Muscle layer of duodenum (tissue), 2 donors: Measurements from ENCODE around the gene NDUFV1.

Experiments used
- H3K27ac ChIP-seq: one replicate; pipeline ENCODE4 v1.7.0; 2013; ENCODE audit warnings: mild to moderate bottlenecking, low read length
- H3K27me3 ChIP-seq: one replicate; pipeline ENCODE4 v1.7.0; 2013; ENCODE audit warnings: low read depth, mild to moderate bottlenecking, control low read depth, low read length
- H3K36me3 ChIP-seq, 2 donors: one replicate each; pipeline ENCODE4 v1.7.0; 2013; ENCODE audit warnings: low read length in 2 of 2, control low read depth in 1 of 2, mild to moderate bottlenecking in 1 of 2; ENCODE audit not compliant: insufficient read depth in 2 of 2, control insufficient read depth in 1 of 2
- H3K4me1 ChIP-seq, 2 donors: one replicate each; pipeline ENCODE4 v1.7.0; 2013; ENCODE audit warnings: low read length in 2 of 2, mild to moderate bottlenecking in 2 of 2, control low read depth in 1 of 2, moderate library complexity in 1 of 2; ENCODE audit not compliant: insufficient read depth in 2 of 2, control insufficient read depth in 1 of 2
- H3K4me3 ChIP-seq, 2 donors: one replicate each; pipeline ENCODE4 v1.7.0; 2013; ENCODE audit warnings: low read length in 2 of 2, low read depth in 1 of 2, mild to moderate bottlenecking in 1 of 2
- H3K9me3 ChIP-seq, 2 donors: one replicate each; pipeline ENCODE4 v1.7.0; 2013; ENCODE audit warnings: low read length in 2 of 2, control low read depth in 1 of 2, mild to moderate bottlenecking in 1 of 2; ENCODE audit not compliant: control insufficient read depth in 1 of 2
- donor health status: healthy.

The NDUFV1 gene

DNA sequence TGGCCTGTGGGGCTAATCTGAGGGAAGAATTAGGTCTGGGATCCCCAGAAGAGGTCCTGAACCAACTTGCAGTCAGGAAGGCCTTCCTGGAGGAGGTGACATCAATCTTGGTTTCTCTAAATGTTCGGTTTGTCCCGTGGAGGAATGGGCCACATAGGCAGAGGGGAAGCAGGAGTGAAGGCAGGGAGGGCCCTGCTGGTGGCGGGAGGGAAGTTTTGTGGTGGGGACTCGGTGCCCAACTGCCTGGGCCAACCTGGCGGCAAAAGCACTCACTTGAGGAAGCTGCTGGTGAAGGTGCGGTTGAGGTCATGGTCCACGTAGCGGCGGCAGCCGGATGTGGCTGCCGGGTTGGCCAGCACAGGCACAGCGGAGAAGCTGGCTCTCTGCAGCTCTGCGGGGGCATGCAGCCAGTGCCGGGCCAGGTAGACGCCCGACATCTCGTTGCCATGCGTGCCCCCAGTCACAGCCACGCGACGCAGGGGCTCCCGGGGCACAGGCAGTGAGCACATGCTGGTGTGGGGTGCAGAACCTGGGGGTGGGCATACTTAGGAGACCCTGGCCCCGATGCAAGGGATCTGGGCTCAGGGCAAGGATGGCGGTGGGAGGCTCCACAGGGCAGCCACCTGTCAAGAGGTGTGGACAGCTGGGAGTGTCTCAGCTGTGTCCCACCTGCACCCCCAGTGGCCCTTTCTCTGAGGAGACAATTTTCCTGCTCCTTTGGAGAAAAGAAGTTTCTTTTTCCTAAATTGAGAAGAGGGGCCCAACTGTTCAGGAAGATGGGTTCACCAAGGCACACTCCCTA, 40.0 kb downstream of the NDUFV1 start:
- Histone ChIP-seq H3K27ac (no peak overlapping the region), H3K36me3 (no peaks in the 10 kb centered on the region), H3K4me1 (no peaks in the 10 kb centered on the region), H3K27me3 (no peaks in the 10 kb centered on the region), H3K9me3 (no peaks in the 10 kb centered on the region), H3K4me3 (no peak overlapping the region)

DNA sequence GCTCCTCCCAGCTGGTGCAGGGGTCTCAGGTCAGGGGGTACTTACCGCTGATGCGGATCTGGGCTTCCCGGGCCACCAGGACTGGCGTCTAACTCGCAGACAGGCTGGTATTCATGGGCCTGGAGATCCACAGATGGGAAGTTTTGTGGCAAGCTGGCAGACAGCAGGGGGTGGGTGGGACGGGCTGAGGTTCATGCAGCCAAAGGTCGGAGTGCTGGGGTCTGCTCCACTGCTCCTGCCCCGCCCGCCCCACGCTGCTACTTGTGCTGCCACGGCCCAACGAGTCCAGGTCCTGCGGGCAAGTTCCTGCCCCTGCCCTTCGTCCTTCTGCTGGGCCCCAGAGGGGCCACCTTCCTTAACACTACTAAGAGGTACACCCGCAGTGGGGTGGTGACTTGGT, 40.7 kb downstream of the NDUFV1 start:
- Histone ChIP-seq H3K27me3 (no peaks in the 10 kb centered on the region), H3K36me3 (no peaks in the 10 kb centered on the region), H3K27ac (no peak overlapping the region), H3K4me1 (no peaks in the 10 kb centered on the region), H3K4me3 (no peak overlapping the region), H3K9me3 (no peaks in the 10 kb centered on the region)

DNA sequence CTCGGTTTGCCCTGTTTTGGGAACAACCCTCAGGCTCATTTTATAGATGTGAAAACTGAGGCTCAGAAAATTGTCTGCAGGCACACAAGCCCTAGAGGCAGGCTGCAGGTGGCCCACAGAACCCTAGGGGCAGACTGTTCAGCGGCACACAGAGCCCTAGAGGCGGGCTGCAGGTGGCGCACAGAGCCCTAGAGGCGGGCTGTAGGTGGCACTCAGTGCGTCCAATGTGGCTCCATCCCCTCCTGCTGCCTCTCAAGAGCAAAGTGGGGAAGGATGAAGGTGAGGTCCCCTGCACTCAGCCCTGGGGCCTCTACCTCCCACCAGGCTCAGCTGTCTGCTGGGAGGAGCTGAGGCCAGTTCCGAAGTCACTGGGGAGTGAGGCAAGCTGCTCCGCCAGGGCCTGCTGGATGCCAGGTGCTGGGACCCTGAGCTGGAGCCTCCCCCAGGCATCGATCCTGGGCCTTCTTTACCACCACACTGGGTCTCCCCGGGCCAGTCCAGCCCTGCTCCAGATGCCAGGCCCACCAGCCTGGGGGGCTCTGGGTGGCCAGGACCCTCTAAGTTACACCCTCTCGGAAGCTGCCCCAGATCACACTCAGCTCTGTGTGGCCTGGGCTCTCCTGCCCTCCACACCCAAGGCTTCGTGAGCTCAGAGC, 41.5 kb downstream of the NDUFV1 start:
- Histone ChIP-seq H3K36me3 (no peaks in the 10 kb centered on the region), H3K27me3 (no peaks in the 10 kb centered on the region), H3K9me3 (no peaks in the 10 kb centered on the region), H3K27ac (no peak overlapping the region), H3K4me3 (no peak overlapping the region), H3K4me1 (no peaks in the 10 kb centered on the region)

DNA sequence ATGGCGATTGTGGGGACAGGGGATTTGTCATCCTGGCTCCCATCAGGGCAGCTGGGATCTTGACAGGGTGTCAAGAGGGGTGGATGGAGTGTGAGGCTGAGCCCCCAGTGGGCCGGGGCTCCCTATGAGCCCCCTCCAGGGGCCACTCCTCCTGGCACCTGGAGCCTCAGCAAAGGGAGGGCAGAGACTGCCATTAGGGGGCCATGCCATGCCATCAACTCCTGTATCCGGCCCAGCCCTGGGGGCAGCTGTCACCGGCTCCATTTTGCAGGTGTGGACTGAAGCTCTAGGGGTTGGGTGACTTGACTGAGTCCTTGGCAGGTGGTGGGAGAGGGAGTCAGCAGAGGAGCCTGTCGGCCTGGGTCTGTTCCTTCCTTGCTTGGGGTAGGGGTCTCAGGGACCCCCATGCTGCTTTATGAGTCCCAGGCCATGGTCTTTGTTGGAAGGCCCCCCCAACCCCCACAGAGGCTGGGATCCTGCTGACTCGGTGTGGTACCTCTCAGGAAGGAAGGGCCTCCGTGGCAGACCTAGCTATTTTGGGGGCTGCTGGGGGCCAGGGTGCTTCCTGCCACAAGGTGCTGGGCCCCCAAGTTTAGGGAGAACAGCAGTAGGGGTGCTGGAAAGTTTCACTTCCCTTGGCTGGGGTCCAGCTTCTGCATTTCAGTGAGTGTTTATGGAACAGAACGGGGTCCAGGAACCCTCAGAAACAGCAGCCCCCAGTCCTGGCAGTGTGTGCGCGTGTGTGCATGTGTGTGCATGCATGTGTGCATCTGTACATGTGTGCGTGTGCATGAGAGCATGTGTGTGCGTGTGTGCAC, 42.3 kb downstream of the NDUFV1 start:
- Histone ChIP-seq H3K4me1 (no peaks in the 10 kb centered on the region), H3K27me3 (no peaks in the 10 kb centered on the region), H3K9me3 (no peaks in the 10 kb centered on the region), H3K36me3 (no peaks in the 10 kb centered on the region), H3K27ac (no peak overlapping the region), H3K4me3 (no peak overlapping the region)

DNA sequence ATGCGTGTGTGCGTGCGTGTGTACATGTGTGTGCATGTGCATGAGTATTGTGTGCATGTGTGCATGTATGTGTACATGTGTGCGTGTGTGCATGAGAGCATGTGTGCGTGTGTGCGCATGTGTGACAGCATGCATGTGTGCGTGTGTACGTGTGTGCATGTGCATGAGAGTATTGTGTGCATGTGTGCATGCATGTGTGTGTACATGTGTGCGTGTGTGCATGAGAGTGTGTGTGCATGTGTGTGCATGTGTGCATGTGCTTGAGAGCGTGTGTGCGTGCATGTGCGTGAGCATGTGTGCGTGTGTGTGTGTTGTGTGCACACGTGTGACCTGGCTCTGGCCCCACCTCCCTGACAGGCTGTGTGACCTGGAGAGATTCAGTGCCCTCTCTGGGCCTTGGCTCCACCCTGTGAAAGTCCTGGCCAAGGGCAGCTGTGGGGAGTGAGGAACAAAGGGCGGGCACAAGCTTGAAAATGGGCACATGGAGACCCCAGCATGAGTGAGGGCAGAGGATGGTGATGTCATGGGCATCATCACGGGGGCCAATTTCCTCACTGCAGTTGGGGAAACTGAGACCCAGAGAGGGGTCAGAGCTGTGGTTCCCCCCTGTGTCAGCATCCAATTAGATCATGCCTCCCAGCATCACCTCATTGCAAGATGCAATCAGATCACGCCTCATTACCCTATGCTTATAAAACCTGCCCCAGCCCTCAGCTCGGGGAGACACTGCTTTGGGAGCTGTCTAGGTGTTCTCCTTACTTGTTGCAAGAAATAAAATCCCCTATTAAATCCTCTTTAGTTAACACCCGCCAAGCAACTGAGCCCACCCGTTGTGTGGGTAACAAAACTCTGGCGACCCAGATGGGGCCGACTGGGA, 43.1 kb downstream of the NDUFV1 start:
- no peaks in the 10 kb centered on the region for H3K36me3 ChIP-seq
- no peaks in the 10 kb centered on the region for H3K4me1 ChIP-seq
- peak overlapping the region; percentile 16 for H3K27ac ChIP-seq
- H3K4me3 ChIP-seq = peak overlapping the region; percentile 36 to 50
- H3K27me3 ChIP-seq = no peaks in the 10 kb centered on the region
- H3K9me3 ChIP-seq = no peaks in the 10 kb centered on the region

DNA sequence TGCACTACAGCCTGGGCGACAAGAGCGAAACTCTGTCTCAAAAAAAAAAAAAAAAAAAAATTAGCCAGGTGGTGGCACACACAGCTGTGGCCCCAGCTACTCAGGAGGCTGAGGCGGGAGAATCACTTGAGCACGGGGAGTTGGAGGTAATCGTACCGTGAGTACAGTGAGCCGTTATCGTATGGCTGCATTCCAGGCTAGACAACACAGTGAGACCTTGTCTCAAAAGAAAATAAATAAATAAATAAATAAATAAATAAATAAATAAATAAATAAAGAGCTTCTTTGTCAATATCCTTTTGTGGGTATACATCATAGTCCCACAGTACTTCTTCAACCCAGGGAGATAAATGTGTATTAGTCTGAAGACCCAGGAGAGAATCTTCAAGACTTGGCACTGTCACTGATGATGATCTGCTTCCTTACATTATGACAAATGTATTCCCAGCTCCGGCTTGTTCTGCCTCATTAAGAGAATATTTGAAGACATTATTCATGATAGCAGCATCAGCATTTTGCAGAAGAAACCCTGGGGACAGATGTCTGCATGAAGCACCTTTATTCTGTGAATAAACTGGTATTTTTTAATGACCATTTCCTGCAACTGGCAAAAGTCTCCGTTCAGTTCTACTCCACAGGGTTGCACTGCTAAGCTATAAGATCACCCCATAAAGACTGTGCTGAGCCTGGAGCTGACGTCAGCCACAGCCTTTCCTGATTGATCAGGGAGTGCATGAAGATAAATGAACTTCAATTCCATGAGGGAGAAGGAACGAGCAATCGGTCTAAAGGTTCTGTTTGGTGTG, 45.4 kb downstream of the NDUFV1 start:
- Histone ChIP-seq H3K9me3 (no peaks in the 10 kb centered on the region), H3K36me3 (no peaks in the 10 kb centered on the region), H3K27me3 (no peaks in the 10 kb centered on the region), H3K4me1 (no peaks in the 10 kb centered on the region), H3K4me3 (no peak overlapping the region), H3K27ac (no peak overlapping the region)

DNA sequence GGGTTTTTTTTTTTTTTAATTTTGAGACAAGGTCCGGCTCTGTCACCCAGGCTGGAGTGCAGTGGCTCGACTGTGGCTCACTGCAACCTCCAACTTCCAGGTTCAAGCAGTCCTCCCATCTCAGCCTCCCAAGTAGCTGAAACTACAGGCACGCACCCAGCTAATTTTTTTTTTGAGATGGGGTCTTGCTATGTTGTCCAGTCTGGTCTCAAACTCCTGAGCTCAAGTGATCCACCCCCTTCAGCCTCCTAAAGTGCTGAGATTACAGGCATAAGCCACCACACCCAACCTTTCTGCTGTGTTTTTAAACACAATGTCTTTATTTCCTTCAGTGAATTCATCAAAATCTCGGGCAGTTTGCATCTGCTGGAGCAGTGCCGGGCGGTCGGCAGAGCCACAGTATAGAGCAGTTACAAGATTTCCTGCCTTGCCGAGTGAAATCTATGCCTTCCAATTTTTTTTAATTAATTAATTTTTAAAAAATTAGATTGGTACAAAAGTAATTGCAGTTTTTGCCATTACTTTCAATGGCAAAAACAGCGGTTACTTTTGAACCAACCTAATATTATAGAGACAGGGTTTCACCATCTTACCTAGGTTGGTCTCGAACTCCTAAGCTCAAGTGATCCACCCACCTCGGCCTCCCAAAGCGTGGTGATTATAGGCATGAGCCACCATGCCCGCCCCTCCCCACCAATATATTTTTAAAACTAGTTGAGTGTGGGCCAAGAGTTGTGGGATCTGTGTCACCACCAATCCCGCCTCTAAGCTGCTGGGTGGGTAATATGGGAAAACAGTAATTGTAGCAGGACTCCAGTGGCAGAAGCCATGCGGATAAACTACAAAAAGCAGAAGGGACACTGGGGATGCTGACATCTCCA, 46.5 kb downstream of the NDUFV1 start:
- no peak overlapping the region for H3K4me3 ChIP-seq
- no peaks in the 10 kb centered on the region for H3K9me3 ChIP-seq
- no peaks in the 10 kb centered on the region for H3K4me1 ChIP-seq
- H3K27ac ChIP-seq = no peak overlapping the region
- no peaks in the 10 kb centered on the region for H3K36me3 ChIP-seq
- no peaks in the 10 kb centered on the region for H3K27me3 ChIP-seq

DNA sequence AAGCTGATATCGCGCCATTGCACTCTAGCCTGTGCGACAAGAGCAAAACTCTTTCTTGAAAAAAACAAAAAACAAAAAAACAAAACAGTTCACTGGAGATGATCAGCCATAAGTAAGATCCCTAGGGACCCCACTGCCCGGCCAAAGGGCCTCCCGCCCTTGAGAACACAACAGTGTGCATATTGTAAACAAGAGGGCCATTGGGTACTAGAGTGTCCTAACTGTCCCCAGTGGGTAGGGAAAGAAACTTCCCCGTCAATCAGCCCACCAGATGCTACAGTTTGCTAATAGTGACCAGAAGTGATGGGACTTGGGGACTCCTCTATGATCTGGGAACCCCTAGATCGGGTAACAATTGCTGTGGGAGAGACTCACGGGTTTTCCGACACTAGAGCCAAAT, 47.5 kb downstream of the NDUFV1 start:
- H3K9me3 ChIP-seq = no peaks in the 10 kb centered on the region
- no peaks in the 10 kb centered on the region for H3K4me1 ChIP-seq
- H3K4me3 ChIP-seq = no peak overlapping the region
- no peak overlapping the region for H3K27ac ChIP-seq
- no peaks in the 10 kb centered on the region for H3K36me3 ChIP-seq
- H3K27me3 ChIP-seq = no peaks in the 10 kb centered on the region

DNA sequence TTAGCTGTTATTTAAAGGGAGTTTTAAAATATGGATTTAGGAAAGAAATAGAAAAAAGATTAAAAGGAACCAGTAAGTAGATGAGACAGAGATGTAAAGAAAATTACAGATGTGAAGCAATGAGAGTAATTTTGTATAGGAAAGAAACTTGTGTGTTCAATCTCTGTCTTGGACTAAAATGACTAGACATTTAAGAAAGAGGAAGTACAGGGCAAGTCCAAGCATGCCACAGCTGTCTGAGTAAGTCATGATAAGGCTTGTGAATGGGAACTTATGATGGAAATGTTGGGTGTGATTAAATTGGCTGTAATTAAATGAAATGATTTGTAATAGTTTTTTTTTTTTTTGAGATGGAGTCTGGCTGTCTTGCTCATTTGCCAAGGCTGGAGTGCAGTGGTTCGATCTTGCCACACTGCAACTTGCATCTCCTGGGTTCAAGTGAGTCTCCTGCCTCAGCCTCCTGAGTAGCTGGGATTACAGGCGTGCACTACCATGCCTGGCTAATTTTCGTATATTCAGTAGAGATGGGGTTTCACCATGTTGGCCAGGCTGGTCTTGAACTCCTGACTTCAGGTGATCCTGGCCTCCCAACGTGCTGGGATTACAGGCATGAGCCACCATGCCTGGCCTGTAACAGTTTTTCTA, 49.7 kb downstream of the NDUFV1 start:
- Histone ChIP-seq H3K36me3 (no peaks in the 10 kb centered on the region), H3K4me1 (no peaks in the 10 kb centered on the region), H3K9me3 (no peaks in the 10 kb centered on the region), H3K27me3 (no peaks in the 10 kb centered on the region), H3K4me3 (no peak overlapping the region), H3K27ac (no peak overlapping the region)
